Effector memory CD4-positive, alpha-beta T cell (primary cell): ENCODE data around the gene C19orf73.

Experiments used
- DNase-seq, 3 donors: peaks; one replicate each; pipeline ENCODE4 v3.0.0-alpha.2; 2020
- H3K27ac ChIP-seq: 2 replicates; pipeline ENCODE4 v1.7.0; 2013; ENCODE audit warnings: mild to moderate bottlenecking, low read length, moderate library complexity; ENCODE audit not compliant: insufficient read depth, poor library complexity, severe bottlenecking
- H3K27me3 ChIP-seq: replicated peaks from 2 replicates; pipeline ENCODE4 v1.7.0; 2013; ENCODE audit warnings: mild to moderate bottlenecking, low read length; ENCODE audit not compliant: insufficient read depth, control insufficient read depth, poor library complexity, severe bottlenecking
- H3K36me3 ChIP-seq: 2 replicates; pipeline ENCODE4 v1.7.0; 2013; ENCODE audit warnings: mild to moderate bottlenecking, low read length, moderate library complexity; ENCODE audit not compliant: control insufficient read depth, insufficient read depth
- H3K4me1 ChIP-seq: 2 replicates; pipeline ENCODE4 v1.7.0; 2013; ENCODE audit warnings: low read length, mild to moderate bottlenecking; ENCODE audit not compliant: control insufficient read depth, insufficient read depth, poor library complexity, severe bottlenecking
- H3K4me3 ChIP-seq: 2 replicates; pipeline ENCODE4 v1.7.0; 2013; ENCODE audit warnings: low read length, low read depth, mild to moderate bottlenecking; ENCODE audit not compliant: insufficient read depth, poor library complexity, severe bottlenecking
- H3K9me3 ChIP-seq: 2 replicates; pipeline ENCODE4 v1.7.0; 2013; ENCODE audit warnings: mild to moderate bottlenecking, low read length, moderate library complexity; ENCODE audit not compliant: control insufficient read depth

C19orf73 gene

DNA sequence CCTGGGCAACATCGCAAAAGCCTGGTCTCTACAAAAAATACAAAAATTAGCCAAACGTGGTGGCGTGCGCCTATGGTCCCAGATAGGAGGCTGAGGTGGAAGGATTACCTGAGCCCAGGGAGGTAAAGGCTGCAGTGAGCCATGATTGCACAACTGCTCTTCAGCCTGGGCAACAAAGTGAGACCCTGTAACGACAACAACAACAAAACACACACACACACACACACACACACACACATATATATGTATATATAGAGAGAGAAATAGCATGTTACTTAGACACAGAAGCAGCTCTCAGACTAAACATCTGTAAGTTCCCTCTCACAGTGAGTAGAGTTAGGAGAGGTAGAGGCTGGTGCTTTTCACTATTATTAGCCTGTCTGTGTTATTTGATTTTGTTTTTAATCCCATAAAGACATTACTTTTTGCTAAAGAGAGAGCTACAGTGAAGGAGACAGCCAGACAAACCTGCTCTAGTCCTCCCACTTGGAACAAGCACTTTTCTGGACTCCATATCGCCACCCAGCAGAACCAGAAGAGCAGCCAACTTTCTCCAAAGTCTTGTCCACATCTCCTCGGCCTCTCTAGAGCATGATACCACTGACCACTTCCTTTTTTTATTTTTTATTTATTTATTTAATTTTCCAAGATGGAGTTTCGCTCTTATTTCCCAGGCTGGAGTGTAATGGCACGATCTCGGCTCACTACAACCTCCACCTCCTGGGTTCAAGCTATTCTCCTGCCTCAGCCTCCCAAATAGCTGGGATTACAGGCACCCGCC lies 7.5 kb downstream of the C19orf73 start:
- H3K9me3 ChIP-seq, result no peaks in the 10 kb centered on the region
- no peaks in the 10 kb centered on the region for H3K27me3 ChIP-seq
- H3K4me3 ChIP-seq, result no peak overlapping the region
- no peak overlapping the region for H3K27ac ChIP-seq
- peaks cover 13% of the 10 kb centered on the region for H3K4me1 ChIP-seq
- H3K36me3 ChIP-seq, result peaks cover 24% of the 10 kb centered on the region
- no peak for DNase-seq

- Histone ChIP-seq H3K4me1 (peaks cover 13% of the 10 kb centered on the region), H3K9me3 (no peaks in the 10 kb centered on the region), H3K27ac (no peak overlapping the region), H3K36me3 (peaks cover 31% of the 10 kb centered on the region), H3K27me3 (no peaks in the 10 kb centered on the region), H3K4me3 (no peak overlapping the region)
- DNase-seq, result no peak
These were observed 8.4 kb downstream of the C19orf73 start for GRCh38 chr19:49110567-49110966.

GRCh38 chr19:49109569-49110233 lies 9.2 kb downstream of the C19orf73 start:
- Histone ChIP-seq H3K4me3 (no peak overlapping the region), H3K9me3 (no peaks in the 10 kb centered on the region), H3K4me1 (peaks cover 13% of the 10 kb centered on the region), H3K27me3 (no peaks in the 10 kb centered on the region), H3K36me3 (peaks cover 39% of the 10 kb centered on the region), H3K27ac (no peak overlapping the region)
- no peak for DNase-seq

DNA sequence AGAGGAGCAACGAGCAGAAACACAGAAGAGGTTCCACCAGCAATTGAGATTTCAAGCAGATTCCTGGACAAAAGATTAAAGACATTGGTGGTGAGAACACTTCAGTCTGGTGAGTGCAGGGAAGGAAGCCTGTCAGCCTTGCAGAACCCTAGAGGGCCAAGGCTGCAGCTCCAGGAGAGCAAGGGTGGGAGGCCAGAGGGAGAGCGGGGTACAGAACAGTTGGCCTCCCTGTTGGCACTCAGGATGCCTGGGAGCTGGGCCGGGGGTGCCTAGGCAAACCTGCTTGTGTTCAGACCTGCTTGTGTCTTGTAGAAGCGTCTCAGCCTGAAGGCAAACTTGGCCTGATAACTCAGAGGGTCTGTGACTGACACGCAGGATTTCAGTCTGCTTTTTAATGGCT lies 9.9 kb downstream of the C19orf73 start:
- peaks cover 45% of the 10 kb centered on the region for H3K36me3 ChIP-seq

DNA sequence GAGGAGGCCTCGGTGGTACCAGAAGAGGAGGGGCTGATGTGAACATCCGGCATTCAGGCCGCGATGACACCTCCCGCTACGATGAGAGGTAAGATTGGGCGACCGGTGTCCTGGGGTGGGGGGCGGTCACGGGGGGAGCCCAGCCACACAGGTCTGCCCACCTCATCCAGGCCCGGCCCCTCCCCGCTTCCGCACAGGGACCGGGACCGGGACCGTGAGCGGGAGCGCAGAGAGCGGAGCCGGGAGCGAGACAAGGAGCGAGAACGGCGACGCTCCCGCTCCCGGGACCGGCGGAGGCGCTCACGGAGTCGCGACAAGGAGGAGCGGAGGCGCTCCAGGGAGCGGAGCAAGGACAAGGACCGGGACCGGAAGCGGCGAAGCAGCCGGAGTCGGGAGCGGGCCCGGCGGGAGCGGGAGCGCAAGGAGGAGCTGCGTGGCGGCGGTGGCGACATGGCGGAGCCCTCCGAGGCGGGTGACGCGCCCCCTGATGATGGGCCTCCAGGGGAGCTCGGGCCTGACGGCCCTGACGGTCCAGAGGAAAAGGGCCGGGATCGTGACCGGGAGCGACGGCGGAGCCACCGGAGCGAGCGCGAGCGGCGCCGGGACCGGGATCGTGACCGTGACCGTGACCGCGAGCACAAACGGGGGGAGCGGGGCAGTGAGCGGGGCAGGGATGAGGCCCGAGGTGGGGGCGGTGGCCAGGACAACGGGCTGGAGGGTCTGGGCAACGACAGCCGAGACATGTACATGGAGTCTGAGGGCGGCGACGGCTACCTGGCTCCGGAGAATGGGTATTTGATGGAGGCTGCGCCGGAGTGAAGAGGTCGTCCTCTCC lies 11.1 kb downstream of the C19orf73 start:
- DNase-seq, result no peak
- no peaks in the 10 kb centered on the region for H3K27me3 ChIP-seq
- no peak overlapping the region for H3K27ac ChIP-seq
- H3K9me3 ChIP-seq, result no peaks in the 10 kb centered on the region
- H3K36me3 ChIP-seq, result peaks cover 56% of the 10 kb centered on the region
- H3K4me3 ChIP-seq, result no peak overlapping the region
- H3K4me1 ChIP-seq, result no peaks in the 10 kb centered on the region

More for the DNA sequence above, 9.9 kb downstream of the C19orf73 start:
- no peak overlapping the region for H3K27ac ChIP-seq
- no peak for DNase-seq
- H3K4me3 ChIP-seq, result no peak overlapping the region
- H3K9me3 ChIP-seq, result no peaks in the 10 kb centered on the region
- H3K4me1 ChIP-seq, result peaks cover 10% of the 10 kb centered on the region
- no peaks in the 10 kb centered on the region for H3K27me3 ChIP-seq

DNA sequence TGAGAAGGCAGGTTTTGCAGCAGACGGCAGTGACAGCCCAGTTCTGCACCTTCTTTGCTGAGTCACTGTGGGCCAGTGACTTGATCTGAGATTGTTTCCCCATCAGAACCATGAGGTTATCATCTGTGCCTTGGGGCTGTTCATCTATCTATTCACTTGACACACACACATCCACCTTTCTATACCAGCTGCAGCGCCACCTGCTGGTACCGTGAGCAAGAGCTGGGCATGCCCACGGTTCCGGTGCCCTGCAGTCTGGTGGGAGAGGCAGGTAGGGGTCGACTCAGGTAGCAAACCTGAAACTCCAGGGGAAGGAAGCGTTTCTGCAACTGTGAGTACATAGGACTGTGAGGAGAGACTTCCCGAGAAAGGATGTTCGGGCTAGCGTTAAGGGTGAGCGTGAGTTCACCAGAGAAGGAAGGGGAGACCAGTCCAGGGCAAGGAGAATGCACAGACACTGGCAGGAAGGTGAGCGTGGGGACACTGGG lies 12.3 kb downstream of the C19orf73 start:
- Histone ChIP-seq H3K27ac (no peak overlapping the region), H3K36me3 (peaks cover 66% of the 10 kb centered on the region), H3K4me1 (no peaks in the 10 kb centered on the region), H3K9me3 (no peaks in the 10 kb centered on the region), H3K27me3 (no peaks in the 10 kb centered on the region), H3K4me3 (no peak overlapping the region)
- peak in 2 of 3 donors; percentile 9 to 43 for DNase-seq

DNA sequence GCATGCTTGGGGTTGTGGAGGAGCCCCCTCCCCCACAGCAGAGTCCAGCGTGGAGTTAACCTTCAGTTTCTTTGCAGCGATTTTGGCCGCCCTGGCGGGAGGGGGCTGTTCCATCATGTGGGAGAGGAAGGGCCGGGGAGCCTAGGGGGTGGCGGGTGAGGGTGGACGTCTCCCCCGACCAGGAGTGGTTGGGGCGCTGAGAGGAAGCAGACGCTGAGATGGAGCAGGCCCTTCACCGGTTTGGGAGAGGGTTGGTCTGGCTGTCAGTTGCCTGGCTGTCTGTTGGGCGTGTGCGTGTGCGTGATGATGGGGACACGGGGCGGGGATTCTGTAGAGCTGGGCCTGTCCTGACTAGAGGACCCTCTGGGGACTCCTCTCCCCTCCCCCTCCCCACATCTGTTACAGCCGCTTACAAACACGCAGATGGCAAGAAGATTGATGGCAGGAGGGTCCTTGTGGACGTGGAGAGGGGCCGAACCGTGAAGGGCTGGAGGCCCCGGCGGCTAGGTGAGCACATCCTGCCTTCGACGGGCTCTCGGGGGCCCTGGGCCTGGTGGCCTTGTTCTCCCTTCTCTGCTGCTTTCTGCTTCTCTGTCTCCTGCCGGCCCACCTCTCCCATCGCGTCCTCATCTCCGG lies 14.6 kb downstream of the C19orf73 start:
- Histone ChIP-seq H3K4me1 (no peaks in the 10 kb centered on the region), H3K4me3 (no peak overlapping the region), H3K36me3 (peaks cover 87% of the 10 kb centered on the region), H3K9me3 (no peaks in the 10 kb centered on the region), H3K27me3 (no peaks in the 10 kb centered on the region), H3K27ac (no peak overlapping the region)
- DNase-seq, result no peak

- DNase-seq, result no peak
- H3K36me3 ChIP-seq, result peaks cover 90% of the 10 kb centered on the region
- no peak overlapping the region for H3K4me3 ChIP-seq
- H3K9me3 ChIP-seq, result no peaks in the 10 kb centered on the region
- H3K27ac ChIP-seq, result no peak overlapping the region
- H3K4me1 ChIP-seq, result no peaks in the 10 kb centered on the region
- H3K27me3 ChIP-seq, result no peaks in the 10 kb centered on the region
These were observed 15.4 kb downstream of the C19orf73 start for GRCh38 chr19:49103331-49104085.

GRCh38 chr19:49102303-49102702 lies 16.6 kb downstream of the C19orf73 start:
- Histone ChIP-seq H3K27me3 (no peaks in the 10 kb centered on the region), H3K9me3 (no peaks in the 10 kb centered on the region), H3K27ac (no peak overlapping the region), H3K4me3 (no peak overlapping the region), H3K36me3 (peaks cover 87% of the 10 kb centered on the region), H3K4me1 (no peaks in the 10 kb centered on the region)
- DNase-seq, result no peak
